Brain microvascular endothelial cell (primary cell): ENCODE data around the gene NEAT1.

Experiments used
- DNase-seq: peaks from one replicate; pipeline ENCODE4 v3.0.0-alpha.2; 2020
- H3K27ac ChIP-seq: fragments of 250-450 bp; sonication (Bioruptor Pico); 2 replicates; pipeline ENCODE4 v1.5.1; 2020; ENCODE audit warnings: mild to moderate bottlenecking, moderate library complexity
- H3K27me3 ChIP-seq: fragments of 250-450 bp; sonication (Bioruptor Pico); replicated peaks from 2 replicates; pipeline ENCODE4 v1.5.1; 2020; ENCODE audit warnings: mild to moderate bottlenecking
- H3K36me3 ChIP-seq: fragments of 250-450 bp; sonication (Bioruptor Pico); replicated peaks from 2 replicates; pipeline ENCODE4 v1.5.1; 2020; ENCODE audit warnings: mild to moderate bottlenecking
- H3K4me3 ChIP-seq: 2 replicates; pipeline ENCODE4 v1.5.1; 2011; ENCODE audit warnings: low read depth, mild to moderate bottlenecking, control low read depth, low read length, moderate library complexity
- CTCF ChIP-seq: IDR thresholded peaks from 2 replicates; pipeline ENCODE4 v1.5.1; 2011; ENCODE audit warnings: low read depth, mild to moderate bottlenecking, moderate library complexity, low read length, control low read depth, inconsistent platforms; ENCODE audit errors: missing control alignments
- in situ Hi-C: cut with HindIII; loops from 2 replicates; pipeline ENCODE4 v1.10.0; 2017; ENCODE audit warnings: low sequenced_read_pairs, low pct_ligation_motif_present

Gene NEAT1

GRCh38 chr11:65420506-65420905, 2.1 kb upstream of the NEAT1 start:
- H3K36me3 ChIP-seq, result peaks cover 28% of the 10 kb centered on the region
- in situ Hi-C loops, result loop anchor here (5.0 kb wide), 1 partner anchor 77 kb away; the partner anchor contains the start of gene MALAT1
- no peak for DNase-seq
- peak overlapping the region; percentile 100 for H3K27ac ChIP-seq
- TF ChIP-seq CTCF, result no peak
- H3K4me3 ChIP-seq, result peak overlapping the region; percentile 15
- H3K27me3 ChIP-seq, result no peaks in the 10 kb centered on the region

- DNase-seq, result peak; percentile 96
Observed at GRCh38 chr11:65420979-65421793, 1.4 kb upstream of the NEAT1 start.

DNA sequence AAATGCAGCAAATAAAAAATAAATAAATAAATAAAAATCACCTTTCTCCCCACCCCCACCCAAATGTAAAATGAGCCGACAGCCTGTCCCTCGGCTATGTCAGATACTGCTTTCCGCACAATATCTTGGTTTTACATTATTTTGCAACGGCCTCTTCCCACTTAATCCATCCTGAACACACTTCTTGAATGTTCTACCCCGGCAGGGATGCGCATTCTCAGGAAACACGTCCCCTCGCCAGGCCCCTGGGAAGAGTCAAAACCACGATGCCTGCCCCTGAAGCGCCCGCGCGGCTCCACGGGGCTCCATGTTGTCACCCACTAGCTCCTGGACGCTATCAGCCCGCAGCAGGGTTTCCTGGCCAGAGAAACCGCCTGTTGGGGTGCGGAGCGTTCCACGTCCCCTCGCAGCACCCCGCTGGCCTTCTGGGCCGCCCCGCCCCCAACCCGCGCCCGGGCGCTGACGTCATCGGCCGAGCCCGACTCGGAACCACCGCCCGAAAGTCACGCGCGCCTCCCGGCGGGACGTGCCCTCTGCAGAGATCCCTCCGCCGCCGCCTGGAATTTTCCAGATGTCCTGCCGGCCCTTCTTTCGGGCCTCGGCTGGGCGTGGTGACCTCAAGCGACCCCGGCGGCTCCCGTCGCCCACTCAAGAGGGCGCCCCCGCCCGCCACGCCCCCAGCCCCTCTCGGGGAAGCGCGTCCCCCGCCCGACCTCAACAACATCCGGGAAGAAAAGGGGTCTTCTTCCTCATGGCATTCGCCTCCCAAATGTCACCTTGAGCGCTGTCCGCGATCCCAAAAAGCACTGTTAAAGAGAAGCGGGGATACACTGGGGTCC, 585 bp upstream of the NEAT1 start:
- Histone ChIP-seq H3K27me3 (no peaks in the 10 kb centered on the region), H3K27ac (peak overlapping the region; percentile 100), H3K4me3 (peak overlapping the region; percentile 96), H3K36me3 (peaks cover 43% of the 10 kb centered on the region)
- in situ Hi-C loops, result loop anchor here (5.0 kb wide), 1 partner anchor 75 kb away; the partner anchor contains the start of gene MALAT1
- no peak for TF ChIP-seq CTCF
- peak; percentile 94 for DNase-seq

More at GRCh38 chr11:65420979-65421793, 1.4 kb upstream of the NEAT1 start:
- Histone ChIP-seq H3K4me3 (peak overlapping the region; percentile 49), H3K36me3 (peaks cover 34% of the 10 kb centered on the region), H3K27ac (peak overlapping the region; percentile 100), H3K27me3 (no peaks in the 10 kb centered on the region)
- no peak for TF ChIP-seq CTCF
- in situ Hi-C loops, result loop anchor here (5.0 kb wide), 1 partner anchor 76 kb away; the partner anchor contains the start of gene MALAT1

DNA sequence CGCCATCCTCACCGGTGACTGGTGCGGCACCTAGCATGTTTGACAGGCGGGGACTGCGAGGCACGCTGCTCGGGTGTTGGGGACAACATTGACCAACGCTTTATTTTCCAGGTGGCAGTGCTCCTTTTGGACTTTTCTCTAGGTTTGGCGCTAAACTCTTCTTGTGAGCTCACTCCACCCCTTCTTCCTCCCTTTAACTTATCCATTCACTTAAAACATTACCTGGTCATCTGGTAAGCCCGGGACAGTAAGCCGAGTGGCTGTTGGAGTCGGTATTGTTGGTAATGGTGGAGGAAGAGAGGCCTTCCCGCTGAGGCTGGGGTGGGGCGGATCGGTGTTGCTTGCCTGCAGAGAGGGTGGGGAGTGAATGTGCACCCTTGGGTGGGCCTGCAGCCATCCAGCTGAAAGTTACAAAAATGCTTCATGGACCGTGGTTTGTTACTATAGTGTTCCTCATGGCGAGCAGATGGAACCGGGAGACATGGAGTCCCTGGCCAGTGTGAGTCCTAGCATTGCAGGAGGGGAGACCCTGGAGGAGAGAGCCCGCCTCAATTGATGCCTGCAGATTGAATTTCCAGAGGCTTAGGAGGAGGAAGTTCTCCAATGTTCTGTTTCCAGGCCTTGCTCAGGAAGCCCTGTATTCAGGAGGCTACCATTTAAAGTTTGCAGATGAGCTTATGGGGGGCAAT, 1.1 kb downstream of the NEAT1 start:
- DNase-seq, result no peak
- no peak for TF ChIP-seq CTCF
- H3K36me3 ChIP-seq, result peaks cover 52% of the 10 kb centered on the region

More for the DNA sequence above, 1.1 kb downstream of the NEAT1 start:
- H3K27me3 ChIP-seq, result no peaks in the 10 kb centered on the region
- peak overlapping the region; percentile 100 for H3K27ac ChIP-seq
- in situ Hi-C loops, result loop anchor here (5.0 kb wide), 1 partner anchor 74 kb away; the partner anchor contains the start of gene MALAT1
- peak overlapping the region; percentile 96 for H3K4me3 ChIP-seq
